Naive thymus-derived CD4-positive, alpha-beta T cell (primary cell): ENCODE measurements around the gene ACSS1. TPM values are rescaled to one million over a fixed set of nuclear protein-coding genes. Genes with fewer than 3 reads are reported as not detected.
A peak's percentile ranks its signal among the peaks of the same experiment; 100 is the strongest.

Experiments used
- ATAC-seq: fragments of 150-1000 bp; cut with Tn5 transposase; 2 replicates; pipeline ENCODE4 v1.10.0; 2021; ENCODE audit warnings: mild to moderate bottlenecking, moderate library complexity
- CTCF ChIA-PET: fragments of 350-600 bp; sonication (Branson Sonifier 250); formaldehyde crosslinking; loops from one replicate; lab custom pipeline; 2021; ENCODE audit warnings: antibody characterized with exemption; lab: Charles Lee
- POLR2A ChIA-PET: fragments of 350-600 bp; sonication (Branson Sonifier 250); formaldehyde crosslinking; loops from one replicate; lab custom pipeline; 2021; ENCODE audit warnings: antibody characterized with exemption, inconsistent platforms; lab: Charles Lee
- DNase-seq, 9 donors: peaks; one replicate each; pipeline versions ENCODE4 v3.0.0 to v3.0.0-alpha.2; 2020 to 2022; ENCODE audit warnings: mixed read lengths in 1 of 9
- H3K27ac ChIP-seq: one replicate; pipeline ENCODE4 v1.7.0; 2013; ENCODE audit warnings: mild to moderate bottlenecking, low read depth, low read length, moderate library complexity
- H3K27me3 ChIP-seq, 2 donors: one replicate each; pipeline ENCODE4 v1.7.0; 2013; ENCODE audit warnings: low read length in 2 of 2, mild to moderate bottlenecking in 2 of 2, moderate library complexity in 2 of 2; ENCODE audit not compliant: control insufficient read depth in 2 of 2, insufficient read depth in 2 of 2
- H3K36me3 ChIP-seq, 3 experiments: 1 replicate in 2 of 3; 2 replicates in 1 of 3; pipeline ENCODE4 v1.7.0; 2013; ENCODE audit warnings: low read length in 3 of 3, mild to moderate bottlenecking in 3 of 3, moderate library complexity in 1 of 3; ENCODE audit not compliant: insufficient read depth in 3 of 3, control insufficient read depth in 2 of 3
- H3K4me1 ChIP-seq, 2 donors: one replicate each; pipeline ENCODE4 v1.7.0; 2013; ENCODE audit warnings: low read length in 2 of 2, mild to moderate bottlenecking in 2 of 2, moderate library complexity in 1 of 2; ENCODE audit not compliant: control insufficient read depth in 2 of 2, insufficient read depth in 2 of 2
- H3K4me3 ChIP-seq: 2 replicates; pipeline ENCODE4 v1.7.0; 2013; ENCODE audit warnings: mild to moderate bottlenecking, low read length
- H3K9me3 ChIP-seq, 3 experiments: 1 replicate in 2 of 3; 2 replicates in 1 of 3; pipeline ENCODE4 v1.7.0; 2013; ENCODE audit warnings: low read length in 3 of 3; ENCODE audit not compliant: control insufficient read depth in 2 of 3
- H3K27ac Mint-ChIP-seq, 9 donors: one replicate each; pipeline ENCODE4 v1.8.0; 2020 to 2022; ENCODE audit warnings: mixed read lengths in 9 of 9, mild to moderate bottlenecking in 8 of 9, moderate library complexity in 5 of 9, inconsistent platforms in 2 of 9
- H3K27me3 Mint-ChIP-seq, 5 donors: one replicate each; pipeline ENCODE4 v1.8.0; 2021 to 2022; ENCODE audit warnings: mixed read lengths in 5 of 5, mild to moderate bottlenecking in 1 of 5
- H3K36me3 Mint-ChIP-seq, 5 donors: one replicate each; pipeline ENCODE4 v1.8.0; 2020 to 2022; ENCODE audit warnings: mixed read lengths in 5 of 5, mild to moderate bottlenecking in 3 of 5, inconsistent platforms in 1 of 5
- H3K4me1 Mint-ChIP-seq, 7 donors: one replicate each; pipeline ENCODE4 v1.8.0; 2020 to 2022; ENCODE audit warnings: mixed read lengths in 7 of 7, mild to moderate bottlenecking in 3 of 7, inconsistent platforms in 1 of 7
- H3K4me3 Mint-ChIP-seq, 10 donors: one replicate each; pipeline ENCODE4 v1.8.0; 2020 to 2022; ENCODE audit warnings: mild to moderate bottlenecking in 10 of 10, mixed read lengths in 10 of 10, moderate library complexity in 6 of 10, inconsistent platforms in 2 of 10
- H3K9me3 Mint-ChIP-seq, 11 donors: one replicate each; pipeline ENCODE4 v1.8.0; 2020 to 2022; ENCODE audit warnings: mixed read lengths in 11 of 11, mild to moderate bottlenecking in 4 of 11, inconsistent platforms in 1 of 11, moderate library complexity in 1 of 11
- intact Hi-C, 2 donors: fragments of 100-400 bp; cut with micrococcal nuclease; formaldehyde crosslinking; loops; one replicate each; pipeline ENCODE4 v1.15.1; 2023
- polyA plus RNA-seq, 2 donors: library from polyadenylated mRNA; unstranded; fragments of 300-500 nt; fragmentation: Illumina TruSeq; gene quantifications; one replicate each; pipeline ENCODE4 v1.2.3, GENCODE V29; 2021
- total RNA-seq, 6 experiments: library from RNA in 5 of 6; stranded (reverse) in 5 of 6; gene quantifications; 1 replicate in 5 of 6; 2 replicates in 1 of 6; pipeline ENCODE4 v1.2.3 and lab custom pipeline; 2021 to 2026

ACSS1 gene
- total and polyA plus RNA-seq, 7 experiments from 2014 or later = 33.1 to 51.7 (median 39.7) TPM

- CTCF ChIA-PET = no interaction called here
- intact Hi-C loops = no loop called here
- no peak overlapping the region for H3K27ac ChIP-seq
- Mint-ChIP-seq H3K36me3 (peaks cover 0 to 47% (median 8%) of the 10 kb centered on the region in 5 donors), H3K4me3 (no peak overlapping the region), H3K9me3 (no peaks in the 10 kb centered on the region), H3K27me3 (no peaks in the 10 kb centered on the region), H3K27ac (peak overlapping the region in 1 of 9 donors; percentile 10), H3K4me1 (peaks cover 0 to 3% (median 2%) of the 10 kb centered on the region in 7 donors)
- H3K36me3 ChIP-seq = peaks cover 0 to 87% (median 4%) of the 10 kb centered on the region in 3 experiments
- no peaks in the 10 kb centered on the region for H3K27me3 ChIP-seq
- H3K9me3 ChIP-seq = no peaks in the 10 kb centered on the region
- DNase-seq (no peak), ATAC-seq (no peak)
- POLR2A ChIA-PET = no interaction called here
- no peaks in the 10 kb centered on the region for H3K4me1 ChIP-seq
- H3K4me3 ChIP-seq = no peak overlapping the region
Measured at GRCh38 chr20:25018425-25018824, 39.5 kb downstream of the ACSS1 start.

- no peaks in the 10 kb centered on the region for H3K4me1 Mint-ChIP-seq
- ATAC-seq (no peak), DNase-seq (no peak)
- Histone ChIP-seq H3K9me3 (no peaks in the 10 kb centered on the region), H3K27ac (no peak overlapping the region), H3K4me1 (no peaks in the 10 kb centered on the region), H3K27me3 (no peaks in the 10 kb centered on the region), H3K36me3 (peaks cover 0 to 88% (median 7%) of the 10 kb centered on the region in 3 experiments), H3K4me3 (no peak overlapping the region)
- H3K27ac Mint-ChIP-seq = no peak overlapping the region
- CTCF ChIA-PET = interaction anchor here (0.5 to 0.9 kb wide), 2 partner anchors 17 to 22 kb away, joined by 3 to 6 read pairs; no protein-coding TSS in a partner anchor
- no peak overlapping the region for H3K4me3 Mint-ChIP-seq
- intact Hi-C loops = no loop called here
- H3K27me3 Mint-ChIP-seq = no peaks in the 10 kb centered on the region
- peaks cover 2 to 55% (median 12%) of the 10 kb centered on the region in 5 donors for H3K36me3 Mint-ChIP-seq
- POLR2A ChIA-PET = no interaction called here
- no peaks in the 10 kb centered on the region for H3K9me3 Mint-ChIP-seq
Measured at GRCh38 chr20:25017257-25017803, 40.6 kb downstream of the ACSS1 start.

- DNase-seq (no peak), ATAC-seq (no peak)
- H3K9me3 ChIP-seq = no peaks in the 10 kb centered on the region
- H3K27me3 ChIP-seq = no peaks in the 10 kb centered on the region
- ChIA-PET CTCF (interaction anchor here (0.9 kb wide), 1 partner anchor 21 kb away, joined by 3 read pairs; no protein-coding TSS in a partner anchor), POLR2A (no interaction called here)
- H3K27ac ChIP-seq = no peak overlapping the region
- H3K36me3 Mint-ChIP-seq = peaks cover 2 to 61% (median 12%) of the 10 kb centered on the region in 5 donors
- no peak overlapping the region for H3K4me3 Mint-ChIP-seq
- H3K4me1 ChIP-seq = no peaks in the 10 kb centered on the region
- no peaks in the 10 kb centered on the region for H3K27me3 Mint-ChIP-seq
- no peak overlapping the region for H3K27ac Mint-ChIP-seq
- intact Hi-C loops = no loop called here
- no peaks in the 10 kb centered on the region for H3K4me1 Mint-ChIP-seq
- H3K9me3 Mint-ChIP-seq = no peaks in the 10 kb centered on the region
- peaks cover 0 to 94% (median 8%) of the 10 kb centered on the region in 3 experiments for H3K36me3 ChIP-seq
- no peak overlapping the region for H3K4me3 ChIP-seq
Measured at GRCh38 chr20:25016471-25016870, 41.5 kb downstream of the ACSS1 start.

DNA sequence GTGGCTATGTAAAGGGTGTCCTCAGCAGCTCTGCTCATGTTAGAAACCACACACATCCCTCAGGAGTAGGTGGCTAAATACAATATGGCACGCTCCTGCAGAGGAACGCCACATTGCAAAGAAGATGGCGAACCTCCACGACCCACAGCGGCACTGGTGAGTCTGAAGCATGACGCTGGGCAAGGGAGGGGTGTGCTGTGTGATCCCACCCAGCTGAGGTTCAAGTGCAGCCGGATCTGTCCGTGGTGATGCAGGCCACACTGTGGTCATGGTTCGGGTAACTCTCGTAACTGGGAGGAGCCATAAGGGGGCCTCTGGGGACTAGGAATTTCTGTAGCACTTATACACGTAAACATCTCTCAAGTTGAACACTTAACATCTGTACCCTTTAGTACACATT lies 42.0 kb downstream of the ACSS1 start:
- peaks cover 0 to 94% (median 12%) of the 10 kb centered on the region in 3 experiments for H3K36me3 ChIP-seq
- Mint-ChIP-seq H3K4me1 (no peaks in the 10 kb centered on the region), H3K4me3 (no peak overlapping the region), H3K36me3 (peaks cover 2 to 66% (median 13%) of the 10 kb centered on the region in 5 donors), H3K27ac (no peak overlapping the region), H3K27me3 (no peaks in the 10 kb centered on the region), H3K9me3 (no peaks in the 10 kb centered on the region)
- no peaks in the 10 kb centered on the region for H3K4me1 ChIP-seq
- intact Hi-C loops = no loop called here
- POLR2A ChIA-PET = no interaction called here
- H3K9me3 ChIP-seq = no peaks in the 10 kb centered on the region
- no peak overlapping the region for H3K27ac ChIP-seq
- DNase-seq (no peak), ATAC-seq (no peak)
- CTCF ChIA-PET = no interaction called here
- H3K27me3 ChIP-seq = no peaks in the 10 kb centered on the region
- H3K4me3 ChIP-seq = no peak overlapping the region

DNA sequence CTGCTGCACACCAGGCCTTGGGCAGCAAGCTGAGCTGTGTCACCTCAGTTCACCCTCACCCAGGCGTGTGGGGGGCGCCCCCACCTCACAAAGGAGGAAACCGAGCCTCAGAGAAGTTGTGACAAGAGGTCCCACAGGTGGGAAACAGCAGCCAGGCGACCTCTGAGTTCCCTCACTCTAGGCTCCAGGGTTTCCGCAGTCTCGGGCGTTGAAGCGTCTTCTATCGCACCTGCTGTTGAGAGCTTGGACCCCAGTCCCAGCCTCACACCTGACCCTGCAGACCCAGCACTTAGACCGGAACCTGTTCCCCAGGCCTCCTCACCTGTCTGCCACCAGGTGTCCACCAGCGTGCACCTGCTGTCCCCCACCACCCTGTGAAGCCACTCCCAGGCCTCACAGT lies 43.1 kb downstream of the ACSS1 start:
- POLR2A ChIA-PET = no interaction called here

GRCh38 chr20:25013478-25014380 lies 44.2 kb downstream of the ACSS1 start:
- Histone ChIP-seq H3K27ac (no peak overlapping the region), H3K4me1 (no peaks in the 10 kb centered on the region), H3K27me3 (no peaks in the 10 kb centered on the region), H3K4me3 (no peak overlapping the region), H3K36me3 (peaks cover 0 to 94% (median 16%) of the 10 kb centered on the region in 3 experiments), H3K9me3 (no peaks in the 10 kb centered on the region)
- no peaks in the 10 kb centered on the region for H3K9me3 Mint-ChIP-seq
- no peak overlapping the region for H3K4me3 Mint-ChIP-seq
- no peaks in the 10 kb centered on the region for H3K27me3 Mint-ChIP-seq
- H3K4me1 Mint-ChIP-seq = no peaks in the 10 kb centered on the region
- ChIA-PET CTCF (interaction anchor here (0.7 kb wide), 1 partner anchor 25 kb away, joined by 3 read pairs; no protein-coding TSS in a partner anchor), POLR2A (interaction anchor here (1.1 kb wide), 1 partner anchor 23 kb away, joined by 3 read pairs; no protein-coding TSS in a partner anchor)
- intact Hi-C loops = no loop called here
- ATAC-seq = no peak
- DNase-seq = no peak
- H3K36me3 Mint-ChIP-seq = peaks cover 5 to 67% (median 33%) of the 10 kb centered on the region in 5 donors
- H3K27ac Mint-ChIP-seq = no peak overlapping the region

More for the DNA sequence above, 43.1 kb downstream of the ACSS1 start:
- intact Hi-C loops = no loop called here
- Histone ChIP-seq H3K9me3 (no peaks in the 10 kb centered on the region), H3K36me3 (peaks cover 0 to 94% (median 12%) of the 10 kb centered on the region in 3 experiments), H3K4me3 (no peak overlapping the region), H3K4me1 (no peaks in the 10 kb centered on the region), H3K27me3 (no peaks in the 10 kb centered on the region), H3K27ac (no peak overlapping the region)
- no peaks in the 10 kb centered on the region for H3K27me3 Mint-ChIP-seq
- no peak overlapping the region for H3K27ac Mint-ChIP-seq
- H3K4me1 Mint-ChIP-seq = no peaks in the 10 kb centered on the region
- CTCF ChIA-PET = interaction anchor here (0.7 kb wide), 1 partner anchor 24 kb away, joined by 3 read pairs; no protein-coding TSS in a partner anchor
- peaks cover 2 to 68% (median 25%) of the 10 kb centered on the region in 5 donors for H3K36me3 Mint-ChIP-seq
- H3K9me3 Mint-ChIP-seq = no peaks in the 10 kb centered on the region
- ATAC-seq (no peak), DNase-seq (no peak)
- H3K4me3 Mint-ChIP-seq = no peak overlapping the region
